ENCODE results near the gene CARD10. TPM values are rescaled to one million over a fixed set of nuclear protein-coding genes. Genes with fewer than 3 reads are reported as not detected.

CARD10 gene
- total and polyA plus RNA-seq, 2 of the 8 experiments (the other 6 are each of a cell fraction or from before 2014, with no cell fraction given) = 13.5 to 14.4 TPM

GRCh38 chr22:37511395-37512104 is 7.7 kb downstream of the CARD10 start:
- Histone ChIP-seq H3K27me3 (replicated peaks in 1 of 4; ENCODE audit: control insufficient read depth in 3 of 4, extremely low read depth in 1 of 4, insufficient read depth in 3 of 4, low read length in 3 of 4) (no peaks in the 10 kb centered on the region; a peak in 1 of 7 replicates), H2BK12ac (ENCODE audit: low read depth, low read length) (no peak overlapping the region), H3K56ac (replicated peaks; ENCODE audit: insufficient read length, low read depth, low read length) (no peak overlapping the region), H3K14ac (ENCODE audit: insufficient read length) (no peak overlapping the region), H2AFZ (ENCODE audit: low read length) (no peak overlapping the region), H3K27ac (ENCODE audit: low read depth, low read length) (no peak overlapping the region), H2AK5ac (ENCODE audit: low read depth, low read length) (no peak overlapping the region), H2BK120ac (replicated peaks; ENCODE audit: low read depth, low read length) (no peak overlapping the region), H2BK15ac (ENCODE audit: low read length) (0 out of 2 replicates have a peak overlapping the region, but pooled peaks have one; percentile 25), H4K8ac (ENCODE audit: extremely low read depth, insufficient read depth, low read length) (peak overlapping the region; percentile 66; the same call in 1 of the 2 replicates), H2BK5ac (ENCODE audit: low read depth, low read length) (no peak overlapping the region), H3K4ac (replicated peaks; ENCODE audit: insufficient read length, low read depth, low read length) (no peak overlapping the region), H3K4me1 (replicated peaks in 1 of 4; ENCODE audit: control insufficient read depth in 3 of 4, insufficient read depth in 4 of 4, low read length in 3 of 4) (peaks cover 0 to 2% (median 1%) of the 10 kb centered on the region in 4 experiments; a peak in 3 of 7 replicates), H4K20me1 (replicated peaks in 1 of 2; ENCODE audit: control insufficient read depth in 1 of 2, insufficient read depth in 2 of 2, low read length in 2 of 2) (peaks cover 0 to 1% of the 10 kb centered on the region in 2 experiments), H3K18ac (ENCODE audit: extremely low read depth, low read length) (no peak overlapping the region), H4K5ac (ENCODE audit: insufficient read length, low read depth, low read length) (no peak overlapping the region), H3K79me1 (ENCODE audit: low read depth, low read length) (no peaks in the 10 kb centered on the region), H3K79me2 (ENCODE audit: control insufficient read depth in 1 of 2, insufficient read depth in 2 of 2, low read length in 2 of 2) (no peaks in the 10 kb centered on the region), H3K4me3 (ENCODE audit: extremely low read depth in 1 of 4, insufficient read depth in 2 of 4, low read depth in 3 of 4, low read length in 4 of 4) (no peak overlapping the region), H3K9ac (replicated peaks in 1 of 4; ENCODE audit: extremely low read depth in 1 of 4, low read depth in 3 of 4, low read length in 3 of 4) (no peak overlapping the region), H3K4me2 (ENCODE audit: insufficient read depth in 1 of 2, low read depth in 2 of 2, low read length in 2 of 2) (no peak overlapping the region), H3K9me3 (ENCODE audit: insufficient read depth in 2 of 2, low read depth in 1 of 2, low read length in 1 of 2) (no peaks in the 10 kb centered on the region), H3K23ac (ENCODE audit: insufficient read length) (no peak overlapping the region), H3K36me3 (ENCODE audit: control insufficient read depth in 2 of 4, insufficient read depth in 4 of 4, low read length in 3 of 4) (no peaks in the 10 kb centered on the region), H3K23me2 (ENCODE audit: low read depth, low read length) (no peaks in the 10 kb centered on the region; the same call in 1 of the 2 replicates), H2BK20ac (ENCODE audit: low read length) (no peak overlapping the region), H4K91ac (replicated peaks; ENCODE audit: insufficient read length, low read length) (peak overlapping the region; percentile 54)
- DNase-seq (ENCODE audit: low read depth in 1 of 2, low spot score in 2 of 2) = no peak
- FAIRE-seq = no peak
- 90% methylated on average over 5 of the region's 6 CpGs; no CpG with 5 or more reads in 1 of the 2 experiments for WGBS, 2 experiments (ENCODE audit: extremely low coverage in 1 of 2, insufficient coverage in 1 of 2, insufficient read length in 1 of 2, insufficient replicate concordance in 2 of 2, low coverage in 1 of 2, low lambda C conversion rate in 2 of 2, missing lambda C conversion rate in 1 of 2)
- CTCF ChIA-PET (ENCODE audit: partially characterized antibody) = interaction anchor here (0.7 to 3.2 kb wide), 8 partner anchors 10 to 131 kb away, joined by 3 to 21 read pairs (median 6); no protein-coding TSS in a partner anchor
- POLR2A ChIA-PET (ENCODE audit: partially characterized antibody) = no interaction called here
- TF ChIP-seq HDAC2 (IDR thresholded peaks at IDR 0.05; ENCODE audit: borderline replicate concordance in 1 of 2, low read depth in 2 of 2, low read length in 2 of 2) = no peak
- TF ChIP-seq ATF3 (IDR thresholded peaks at IDR 0.05; ENCODE audit: insufficient read depth, low read depth, low read length) = no peak
- TF ChIP-seq KDM1A (IDR thresholded peaks at IDR 0.05; ENCODE audit: borderline replicate concordance, low read length) = peak; percentile 33; the same call in 1 of the 2 replicates
